Measurements from ENCODE around the gene MS4A5.

The MS4A5 gene

DNA sequence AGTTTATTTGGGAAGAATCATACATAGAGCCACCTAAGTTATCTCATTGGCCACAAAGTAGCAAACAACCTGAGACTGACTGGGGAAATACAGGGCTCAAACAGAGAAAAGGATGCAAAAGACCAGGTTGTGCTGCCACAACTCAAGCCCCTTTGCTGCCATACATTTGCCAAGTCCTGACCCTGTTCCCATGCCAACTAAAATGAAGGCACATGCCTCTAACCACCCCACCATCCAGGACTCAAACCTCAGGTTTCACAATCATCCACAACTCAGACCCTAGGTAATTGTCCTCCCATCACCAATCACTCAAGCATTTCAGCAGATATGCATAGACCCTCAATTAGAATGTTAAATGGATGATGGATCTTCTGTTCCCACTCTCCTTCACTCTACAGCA is 24.8 kb downstream of the MS4A5 start:
- TF ChIP-seq POLR2A (IDR thresholded peaks at IDR 0.05; ENCODE audit: low read depth, low read length), result no peak
- FAIRE-seq, result no peak
- no peak for DNase-seq (ENCODE audit: insufficient read length, low spot score)

- DNase-seq (ENCODE audit: insufficient read length, low spot score) (no peak), FAIRE-seq (no peak)
- no peak for TF ChIP-seq POLR2A (IDR thresholded peaks at IDR 0.05; ENCODE audit: low read depth, low read length)
These were observed 26.2 kb downstream of the MS4A5 start, which contains the start of gene MS4A1 for GRCh38 chr11:60455531-60456042. Gene MS4A1 (plus strand): TSS chr11:60455847. CDS start chr11:60462375, 6,528 bp downstream.

DNA sequence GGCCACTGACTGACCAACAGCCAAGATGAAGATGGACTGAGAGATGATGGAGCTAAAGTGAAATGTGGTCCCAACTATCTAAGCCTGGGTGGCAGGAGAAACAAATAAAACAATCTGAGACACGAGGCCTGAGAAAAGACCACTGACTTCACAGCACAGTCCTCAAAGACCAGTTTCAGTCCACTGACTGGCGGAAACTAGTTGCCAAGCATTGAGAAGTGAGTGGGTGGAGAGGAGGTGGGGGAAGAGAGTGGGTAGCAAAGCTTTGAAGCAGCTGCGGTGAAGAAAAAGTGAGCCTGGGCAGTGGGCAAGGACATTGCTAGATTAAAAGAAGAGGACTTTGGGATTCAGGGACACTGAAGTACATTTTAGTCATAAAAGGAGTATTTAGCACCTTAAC is 28.2 kb downstream of the MS4A5 start:
- TF ChIP-seq POLR2A (IDR thresholded peaks at IDR 0.05; ENCODE audit: low read depth, low read length), result no peak
- no peak for DNase-seq (ENCODE audit: insufficient read length, low spot score)
- FAIRE-seq, result no peak

DNA sequence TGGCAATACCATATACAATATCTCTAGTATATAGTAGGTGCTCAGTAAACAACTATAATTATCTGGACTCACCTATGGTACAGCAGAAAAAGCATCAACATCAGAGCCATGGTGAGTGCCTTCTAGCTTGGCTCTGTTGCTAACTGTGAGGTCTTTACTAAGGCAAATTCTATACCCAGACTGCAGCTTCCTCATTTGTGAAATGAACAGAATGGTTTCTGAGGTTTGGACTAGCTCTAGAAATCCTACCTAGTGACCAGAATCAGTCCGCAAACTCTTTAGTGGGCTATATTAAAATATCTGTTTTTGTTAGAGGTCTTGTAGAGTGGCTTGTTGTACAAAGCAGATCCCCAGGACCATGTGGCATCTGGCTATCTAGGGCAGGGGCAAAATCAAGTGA is 30.0 kb downstream of the MS4A5 start:
- no peak for TF ChIP-seq POLR2A (IDR thresholded peaks at IDR 0.05; ENCODE audit: low read depth, low read length)
- no peak for DNase-seq (ENCODE audit: insufficient read length, low spot score)
- no peak for FAIRE-seq

- TF ChIP-seq POLR2A (IDR thresholded peaks at IDR 0.05; ENCODE audit: low read depth, low read length), result no peak
- no peak for DNase-seq (ENCODE audit: insufficient read length, low spot score)
- FAIRE-seq, result no peak
These were observed 39.5 kb downstream of the MS4A5 start for GRCh38 chr11:60468829-60469228.

DNA sequence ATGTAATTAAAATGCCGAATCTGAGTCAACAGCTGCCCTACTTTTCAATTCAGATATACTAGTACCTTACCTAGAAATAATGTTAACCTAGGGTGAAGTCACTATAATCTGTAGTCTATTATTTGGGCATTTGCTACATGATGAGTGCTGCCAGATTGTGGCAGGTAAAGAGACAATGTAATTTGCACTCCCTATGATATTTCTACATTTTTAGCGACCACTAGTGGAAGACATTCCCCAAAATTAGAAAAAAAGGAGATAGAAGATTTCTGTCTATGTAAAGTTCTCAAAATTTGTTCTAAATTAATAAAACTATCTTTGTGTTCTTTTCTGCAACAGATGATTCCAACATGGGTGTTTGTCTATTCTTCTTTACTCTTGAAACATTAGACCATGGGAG is 40.4 kb downstream of the MS4A5 start:
- DNase-seq (ENCODE audit: insufficient read length, low spot score), result no peak
- TF ChIP-seq POLR2A (IDR thresholded peaks at IDR 0.05; ENCODE audit: low read depth, low read length), result no peak
- FAIRE-seq, result no peak

GRCh38 chr11:60477035-60477445 is 47.7 kb downstream of the MS4A5 start:
- TF ChIP-seq POLR2A (IDR thresholded peaks at IDR 0.05; ENCODE audit: low read depth, low read length), result no peak
- FAIRE-seq (no peak), DNase-seq (ENCODE audit: insufficient read length, low spot score) (no peak)

DNA sequence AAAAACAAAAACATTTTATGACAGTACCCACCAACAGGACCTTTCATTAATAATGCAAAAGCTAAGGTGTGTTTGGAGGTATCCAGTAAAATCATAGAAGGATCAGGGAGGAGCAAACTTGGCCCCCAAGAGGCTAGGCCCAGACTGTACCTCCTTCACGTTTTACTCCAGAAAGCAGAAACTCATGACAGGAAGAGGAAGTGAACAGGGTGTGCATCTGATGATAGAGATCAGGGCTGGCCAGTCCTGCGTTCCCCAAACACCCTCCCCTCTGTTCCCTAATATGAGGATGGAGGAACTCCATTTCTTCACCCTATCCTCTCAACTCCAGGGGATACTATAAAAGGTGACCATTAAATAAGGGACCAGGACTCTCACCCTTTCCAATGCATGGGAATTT is 53.0 kb downstream of the MS4A5 start:
- DNase-seq (ENCODE audit: insufficient read length, low spot score) (no peak), FAIRE-seq (no peak)
- no peak for TF ChIP-seq POLR2A (IDR thresholded peaks at IDR 0.05; ENCODE audit: low read depth, low read length)

DNA sequence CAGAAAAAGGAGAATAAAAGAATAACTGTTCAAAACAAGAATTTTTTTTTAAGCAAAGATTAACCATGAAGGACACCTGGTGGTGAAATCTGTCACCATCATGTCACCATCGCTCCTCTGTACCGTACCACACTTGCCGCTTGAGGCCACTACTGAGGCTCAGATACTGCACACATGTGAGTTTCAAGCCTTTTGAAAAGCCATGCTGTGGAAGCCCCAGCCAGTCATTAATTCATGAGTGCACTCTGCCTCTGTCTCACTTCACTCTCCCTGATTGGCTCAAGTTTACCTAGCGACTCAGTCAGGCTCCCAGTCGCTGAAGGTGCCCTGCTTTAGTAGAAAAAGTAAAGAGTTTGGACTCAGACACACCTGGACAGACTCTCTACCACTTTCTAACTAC is 56.6 kb downstream of the MS4A5 start:
- FAIRE-seq (no peak), DNase-seq (ENCODE audit: insufficient read length, low spot score) (no peak)
- TF ChIP-seq POLR2A (IDR thresholded peaks at IDR 0.05; ENCODE audit: low read depth, low read length), result no peak

- DNase-seq (ENCODE audit: insufficient read length, low spot score) (no peak), FAIRE-seq (no peak)
- TF ChIP-seq POLR2A (IDR thresholded peaks at IDR 0.05; ENCODE audit: low read depth, low read length), result no peak
These were observed 63.2 kb downstream of the MS4A5 start, which contains the start of gene MS4A12 for GRCh38 chr11:60492488-60493009. Gene MS4A12 (plus strand): TSS chr11:60492778. CDS start chr11:60497319, 4,541 bp downstream.

DNA sequence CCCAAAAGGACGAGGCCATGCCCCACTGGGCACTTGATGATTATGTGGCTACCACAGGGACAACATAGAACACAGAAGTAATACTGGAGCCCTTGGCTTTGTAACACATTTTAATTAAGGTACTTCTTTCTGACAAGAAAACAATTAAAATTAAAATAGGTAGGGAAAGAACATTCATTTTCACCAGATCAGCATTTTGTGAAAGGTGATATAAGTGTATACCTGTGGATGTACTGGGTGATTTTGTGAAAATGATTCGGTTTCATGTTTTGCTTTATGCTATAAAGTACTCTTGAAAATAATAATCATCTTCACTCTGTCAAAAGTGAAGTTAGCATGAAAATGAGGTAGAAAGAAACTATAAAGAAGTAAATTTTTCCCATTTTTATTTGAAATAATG is 64.1 kb downstream of the MS4A5 start:
- no peak for TF ChIP-seq POLR2A (IDR thresholded peaks at IDR 0.05; ENCODE audit: low read depth, low read length)
- DNase-seq (ENCODE audit: insufficient read length, low spot score) (no peak), FAIRE-seq (no peak)
